Neural cell (in vitro differentiated cells): ENCODE results near the gene DPH1. TPM values are rescaled to one million over a fixed set of nuclear protein-coding genes. Genes with fewer than 3 reads are reported as not detected.

Source experiments
- H2AFZ ChIP-seq: fragments of 200-600, 300-800 bp; sonication (generic), shearing (Covaris generic); 2 replicates; pipeline ENCODE4 v1.6.0; 2014; ENCODE audit warnings: low read depth, mild to moderate bottlenecking, antibody characterized with exemption, low read length, moderate library complexity
- H3F3A ChIP-seq: fragments of 200-600 bp; shearing (Covaris generic); 2 replicates; pipeline ENCODE4 v1.6.1; 2016; ENCODE audit warnings: mild to moderate bottlenecking, moderate library complexity, mixed read lengths, antibody characterized with exemption, low read length; ENCODE audit not compliant: insufficient read depth, poor library complexity, severe bottlenecking
- H3K27ac ChIP-seq: fragments of 200-600, 300-800 bp; sonication (generic), shearing (Covaris generic); 2 replicates; pipeline ENCODE4 v1.5.1; 2014; ENCODE audit warnings: mild to moderate bottlenecking, low read length, moderate library complexity
- H3K27me3 ChIP-seq: fragments of 300-800, 200-600 bp; sonication (generic), shearing (Covaris generic); 2 replicates; pipeline ENCODE4 v1.6.0; 2014; ENCODE audit warnings: mild to moderate bottlenecking, low read depth, low read length, moderate library complexity; ENCODE audit not compliant: insufficient read depth
- H3K36me3 ChIP-seq: fragments of 300-800, 200-600 bp; sonication (generic), shearing (Covaris generic); 2 replicates; pipeline ENCODE4 v1.5.1; 2014; ENCODE audit warnings: mild to moderate bottlenecking, antibody characterized with exemption, low read length, moderate library complexity; ENCODE audit not compliant: insufficient read depth
- H3K4me2 ChIP-seq: fragments of 300-800, 200-600 bp; sonication (generic), shearing (Covaris generic); 2 replicates; pipeline ENCODE4 v1.6.0; 2014; ENCODE audit warnings: mild to moderate bottlenecking, low read length
- H3K4me3 ChIP-seq: fragments of 300-800, 200-600 bp; sonication (generic), shearing (Covaris generic); 2 replicates; pipeline ENCODE4 v1.5.1; 2014; ENCODE audit warnings: mild to moderate bottlenecking, low read length, moderate library complexity
- H3K79me2 ChIP-seq: fragments of 200-600 bp; shearing (Covaris generic); replicated peaks from 2 replicates; pipeline ENCODE4 v1.6.0; 2014; ENCODE audit warnings: mild to moderate bottlenecking, low read length, moderate library complexity; ENCODE audit not compliant: insufficient read depth
- H3K9ac ChIP-seq: fragments of 300-800, 200-600 bp; sonication (generic), shearing (Covaris generic); 2 replicates; pipeline ENCODE4 v1.6.1; 2016; ENCODE audit warnings: mild to moderate bottlenecking, low read length, mixed read lengths
- H3K9me2 ChIP-seq: fragments of 200-600 bp; shearing (Covaris generic); 2 replicates; pipeline ENCODE4 v1.6.1; 2016; ENCODE audit warnings: mild to moderate bottlenecking, low read length, mixed read lengths; ENCODE audit not compliant: insufficient read depth
- H3K9me3 ChIP-seq: fragments of 200-600, 300-800 bp; sonication (generic), shearing (Covaris generic); 2 replicates; pipeline ENCODE4 v1.6.1; 2016; ENCODE audit warnings: mild to moderate bottlenecking, mixed run types, low read length, moderate library complexity, mixed read lengths
- H4K20me1 ChIP-seq: fragments of 200-600 bp; shearing (Covaris generic); 2 replicates; pipeline ENCODE4 v1.6.1; 2016; ENCODE audit warnings: mild to moderate bottlenecking, mixed run types; ENCODE audit not compliant: insufficient read depth
- EP300 ChIP-seq: fragments of 450-650 bp; conservative IDR thresholded peaks from 2 replicates; pipeline ENCODE4 v1.6.1; 2014; ENCODE audit warnings: antibody characterized with exemption, mild to moderate bottlenecking, moderate library complexity; ENCODE audit not compliant: poor library complexity, severe bottlenecking
- EZH2 ChIP-seq: fragments of 200-600, 300-800 bp; shearing (Covaris generic), sonication (generic); IDR thresholded peaks from 2 replicates; pipeline ENCODE4 v1.6.1; 2014; ENCODE audit warnings: antibody characterized with exemption, low read length, borderline replicate concordance, mild to moderate bottlenecking; ENCODE audit not compliant: insufficient read depth, poor library complexity, severe bottlenecking
- MXI1 ChIP-seq: fragments of 450-650 bp; conservative IDR thresholded peaks from 2 replicates; pipeline ENCODE4 v1.6.1; 2014; ENCODE audit warnings: antibody characterized with exemption, mild to moderate bottlenecking; ENCODE audit not compliant: poor library complexity, severe bottlenecking
- POLR2AphosphoS5 ChIP-seq: IDR thresholded peaks from 2 replicates; pipeline ENCODE4 v1.6.1; 2012
- RAD21 ChIP-seq: fragments of 450-650 bp; conservative IDR thresholded peaks from 2 replicates; pipeline ENCODE4 v1.6.1; 2014; ENCODE audit warnings: antibody characterized with exemption, mild to moderate bottlenecking, moderate library complexity
- SMC3 ChIP-seq: fragments of 450-650 bp; conservative IDR thresholded peaks from 2 replicates; pipeline ENCODE4 v1.6.1; 2014; ENCODE audit warnings: antibody characterized with exemption, mild to moderate bottlenecking, moderate library complexity; ENCODE audit not compliant: poor library complexity
- TAF1 ChIP-seq: IDR thresholded peaks from 2 replicates; pipeline ENCODE4 v1.6.1; 2012; ENCODE audit warnings: low read depth
- polyA plus RNA-seq: library from polyadenylated mRNA; depleted of rRNA; stranded (reverse); fragments of >200 nt; gene quantifications from 2 replicates; pipeline ENCODE4 v1.2.3, GENCODE V29; 2014
- TF ChIP-seq, protein P1 (sequence below): fragments of 450-650 bp; IDR thresholded peaks from 2 replicates; pipeline ENCODE4 v1.5.1; 2014; ENCODE audit warnings: antibody characterized with exemption, mild to moderate bottlenecking, moderate library complexity; ENCODE audit not compliant: poor library complexity, severe bottlenecking
- TF ChIP-seq, protein P2 (sequence below): IDR thresholded peaks from 2 replicates; pipeline ENCODE4 v1.6.1; 2012; ENCODE audit warnings: borderline replicate concordance

DPH1 gene
- polyA plus RNA-seq, 1 donor from 2014 or later: 44.8 TPM

DNA sequence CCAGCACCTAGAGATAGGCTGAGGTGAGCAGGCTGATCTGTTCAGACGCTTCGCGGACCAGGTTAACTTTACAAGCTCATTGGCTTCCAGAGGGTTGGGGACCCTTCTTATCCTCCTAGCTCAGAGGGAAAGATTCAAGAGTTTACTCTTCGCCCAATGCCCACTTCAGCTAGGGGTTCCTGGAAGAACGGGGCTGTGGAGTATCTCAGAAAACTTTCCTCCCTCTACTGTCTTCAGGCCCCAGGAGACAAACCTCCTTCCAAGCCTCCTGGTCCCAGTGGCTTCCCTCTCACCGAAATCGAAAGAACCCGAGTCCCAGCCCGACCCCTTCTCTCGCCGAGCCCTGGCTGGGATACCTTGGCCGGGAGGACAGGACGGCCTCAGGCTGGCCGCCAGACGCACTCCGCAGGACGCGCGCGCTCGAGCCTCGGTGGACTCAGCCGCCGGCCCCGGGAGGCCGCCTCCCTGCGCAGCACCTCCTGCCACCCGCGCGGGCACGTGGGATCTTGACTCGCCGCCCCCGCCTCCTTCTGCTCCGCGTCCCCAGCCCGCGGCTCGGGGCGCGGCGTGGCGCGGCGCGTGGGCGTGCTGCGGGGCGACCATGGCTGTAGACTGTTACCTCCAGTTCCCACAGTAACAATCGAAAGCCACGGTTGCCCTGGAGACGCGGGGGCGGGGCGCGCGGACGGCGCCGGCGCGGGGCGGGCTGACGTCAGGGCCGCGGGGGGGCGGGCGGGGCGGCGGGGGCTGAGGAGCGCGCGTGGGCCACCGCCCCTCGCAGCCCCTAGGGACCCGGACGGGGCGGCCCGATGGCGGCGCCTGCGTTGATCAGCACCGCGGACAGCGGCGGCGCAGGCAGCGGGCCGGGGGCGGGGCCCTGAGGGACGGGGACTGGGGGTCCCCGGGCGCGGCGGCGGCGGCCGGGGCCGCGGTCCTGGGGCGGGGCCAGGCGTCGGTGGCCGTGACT is 19.7 kb downstream of the DPH1 start:
- Histone ChIP-seq H4K20me1 (no peaks in the 10 kb centered on the region), H3F3A (no peaks in the 10 kb centered on the region), H3K27me3 (peaks cover 30% of the 10 kb centered on the region), H3K79me2 (peaks cover 3% of the 10 kb centered on the region), H3K9ac (peak overlapping the region; percentile 71), H3K27ac (peak overlapping the region; percentile 53), H3K36me3 (no peaks in the 10 kb centered on the region), H3K9me3 (no peaks in the 10 kb centered on the region), H3K4me2 (peak overlapping the region; percentile 100), H3K4me3 (peak overlapping the region; percentile 85), H2AFZ (no peak overlapping the region), H3K9me2 (no peaks in the 10 kb centered on the region)
- TF ChIP-seq EP300: peak; percentile 38
- peak; percentile 70 for TF ChIP-seq POLR2AphosphoS5
- TF ChIP-seq, protein P1, sequence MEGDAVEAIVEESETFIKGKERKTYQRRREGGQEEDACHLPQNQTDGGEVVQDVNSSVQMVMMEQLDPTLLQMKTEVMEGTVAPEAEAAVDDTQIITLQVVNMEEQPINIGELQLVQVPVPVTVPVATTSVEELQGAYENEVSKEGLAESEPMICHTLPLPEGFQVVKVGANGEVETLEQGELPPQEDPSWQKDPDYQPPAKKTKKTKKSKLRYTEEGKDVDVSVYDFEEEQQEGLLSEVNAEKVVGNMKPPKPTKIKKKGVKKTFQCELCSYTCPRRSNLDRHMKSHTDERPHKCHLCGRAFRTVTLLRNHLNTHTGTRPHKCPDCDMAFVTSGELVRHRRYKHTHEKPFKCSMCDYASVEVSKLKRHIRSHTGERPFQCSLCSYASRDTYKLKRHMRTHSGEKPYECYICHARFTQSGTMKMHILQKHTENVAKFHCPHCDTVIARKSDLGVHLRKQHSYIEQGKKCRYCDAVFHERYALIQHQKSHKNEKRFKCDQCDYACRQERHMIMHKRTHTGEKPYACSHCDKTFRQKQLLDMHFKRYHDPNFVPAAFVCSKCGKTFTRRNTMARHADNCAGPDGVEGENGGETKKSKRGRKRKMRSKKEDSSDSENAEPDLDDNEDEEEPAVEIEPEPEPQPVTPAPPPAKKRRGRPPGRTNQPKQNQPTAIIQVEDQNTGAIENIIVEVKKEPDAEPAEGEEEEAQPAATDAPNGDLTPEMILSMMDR: no peak
- TF ChIP-seq MXI1: peak; percentile 99
- TF ChIP-seq, protein P2, sequence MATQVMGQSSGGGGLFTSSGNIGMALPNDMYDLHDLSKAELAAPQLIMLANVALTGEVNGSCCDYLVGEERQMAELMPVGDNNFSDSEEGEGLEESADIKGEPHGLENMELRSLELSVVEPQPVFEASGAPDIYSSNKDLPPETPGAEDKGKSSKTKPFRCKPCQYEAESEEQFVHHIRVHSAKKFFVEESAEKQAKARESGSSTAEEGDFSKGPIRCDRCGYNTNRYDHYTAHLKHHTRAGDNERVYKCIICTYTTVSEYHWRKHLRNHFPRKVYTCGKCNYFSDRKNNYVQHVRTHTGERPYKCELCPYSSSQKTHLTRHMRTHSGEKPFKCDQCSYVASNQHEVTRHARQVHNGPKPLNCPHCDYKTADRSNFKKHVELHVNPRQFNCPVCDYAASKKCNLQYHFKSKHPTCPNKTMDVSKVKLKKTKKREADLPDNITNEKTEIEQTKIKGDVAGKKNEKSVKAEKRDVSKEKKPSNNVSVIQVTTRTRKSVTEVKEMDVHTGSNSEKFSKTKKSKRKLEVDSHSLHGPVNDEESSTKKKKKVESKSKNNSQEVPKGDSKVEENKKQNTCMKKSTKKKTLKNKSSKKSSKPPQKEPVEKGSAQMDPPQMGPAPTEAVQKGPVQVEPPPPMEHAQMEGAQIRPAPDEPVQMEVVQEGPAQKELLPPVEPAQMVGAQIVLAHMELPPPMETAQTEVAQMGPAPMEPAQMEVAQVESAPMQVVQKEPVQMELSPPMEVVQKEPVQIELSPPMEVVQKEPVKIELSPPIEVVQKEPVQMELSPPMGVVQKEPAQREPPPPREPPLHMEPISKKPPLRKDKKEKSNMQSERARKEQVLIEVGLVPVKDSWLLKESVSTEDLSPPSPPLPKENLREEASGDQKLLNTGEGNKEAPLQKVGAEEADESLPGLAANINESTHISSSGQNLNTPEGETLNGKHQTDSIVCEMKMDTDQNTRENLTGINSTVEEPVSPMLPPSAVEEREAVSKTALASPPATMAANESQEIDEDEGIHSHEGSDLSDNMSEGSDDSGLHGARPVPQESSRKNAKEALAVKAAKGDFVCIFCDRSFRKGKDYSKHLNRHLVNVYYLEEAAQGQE: peak; percentile 73
- TF ChIP-seq EZH2: no peak
- TF ChIP-seq SMC3: peak; percentile 47
- no peak for TF ChIP-seq TAF1
- TF ChIP-seq RAD21: peak; percentile 33

DNA sequence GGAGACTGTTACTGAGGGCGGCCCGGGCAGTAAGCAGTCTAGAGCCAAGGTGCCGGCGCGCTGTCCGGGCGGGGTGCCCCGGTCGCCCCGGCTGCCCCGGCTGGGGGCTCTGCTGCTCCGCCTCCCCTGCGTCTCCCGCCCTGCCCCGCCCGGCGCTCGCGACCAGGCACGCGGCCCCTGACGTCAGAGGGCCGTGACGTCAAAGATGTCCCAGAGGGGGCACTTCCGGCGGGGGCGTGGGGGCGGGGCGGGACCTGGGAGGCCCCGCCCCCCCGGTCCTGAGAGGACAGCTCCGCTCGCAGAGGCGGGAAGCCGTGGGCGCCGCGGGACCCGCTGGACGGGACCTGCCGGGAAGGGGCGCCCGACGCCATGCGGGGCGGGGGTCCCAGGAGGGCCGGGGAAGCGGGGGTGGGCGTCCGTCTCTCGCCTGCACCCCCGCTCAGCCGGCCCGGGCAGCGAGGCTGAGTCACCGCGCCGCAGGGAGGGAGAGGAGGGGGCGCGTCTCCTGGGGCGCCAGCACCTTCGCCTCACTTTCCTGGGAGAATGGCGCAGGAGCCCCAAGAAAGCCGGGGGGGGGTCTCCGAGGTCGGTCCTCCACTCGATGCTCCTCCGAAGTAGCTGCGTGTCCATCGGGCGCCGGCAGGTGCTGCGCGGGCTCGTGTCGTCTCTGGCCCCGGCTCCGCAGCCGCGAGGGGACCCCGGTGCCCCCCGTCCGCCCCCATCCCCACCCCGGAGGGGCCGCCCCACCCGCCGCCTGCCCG is 20.5 kb downstream of the DPH1 start:
- H3K9me2 ChIP-seq: no peaks in the 10 kb centered on the region
- H3F3A ChIP-seq: no peaks in the 10 kb centered on the region
- H3K4me2 ChIP-seq: no peak overlapping the region
- H3K27ac ChIP-seq: no peak overlapping the region
- H4K20me1 ChIP-seq: no peaks in the 10 kb centered on the region
- H3K9me3 ChIP-seq: no peaks in the 10 kb centered on the region
- no peak for TF ChIP-seq TAF1
- no peak for TF ChIP-seq EZH2
- peak; percentile 55 for TF ChIP-seq POLR2AphosphoS5
- TF ChIP-seq MXI1: peak; percentile 25
- TF ChIP-seq RAD21: no peak
- peak overlapping the region; percentile 68 for H3K4me3 ChIP-seq
- no peak overlapping the region for H2AFZ ChIP-seq
- H3K79me2 ChIP-seq: peaks cover 3% of the 10 kb centered on the region
- H3K27me3 ChIP-seq: peaks cover 37% of the 10 kb centered on the region
- H3K9ac ChIP-seq: peak overlapping the region; percentile 68
- no peaks in the 10 kb centered on the region for H3K36me3 ChIP-seq
